AG20443 (cell line): ENCODE measurements around the gene CHD2.
"Not testable (repeated sequence)": the region's sequence is repeated elsewhere in the genome, so short reads cannot be mapped to it uniquely, and the experiment has no call there.

Source experiments
- DNase-seq: peaks from one replicate; pipeline ENCODE4 v3.0.0; 2012; ENCODE audit warnings: low spot score, mixed read lengths

CHD2 gene

DNA sequence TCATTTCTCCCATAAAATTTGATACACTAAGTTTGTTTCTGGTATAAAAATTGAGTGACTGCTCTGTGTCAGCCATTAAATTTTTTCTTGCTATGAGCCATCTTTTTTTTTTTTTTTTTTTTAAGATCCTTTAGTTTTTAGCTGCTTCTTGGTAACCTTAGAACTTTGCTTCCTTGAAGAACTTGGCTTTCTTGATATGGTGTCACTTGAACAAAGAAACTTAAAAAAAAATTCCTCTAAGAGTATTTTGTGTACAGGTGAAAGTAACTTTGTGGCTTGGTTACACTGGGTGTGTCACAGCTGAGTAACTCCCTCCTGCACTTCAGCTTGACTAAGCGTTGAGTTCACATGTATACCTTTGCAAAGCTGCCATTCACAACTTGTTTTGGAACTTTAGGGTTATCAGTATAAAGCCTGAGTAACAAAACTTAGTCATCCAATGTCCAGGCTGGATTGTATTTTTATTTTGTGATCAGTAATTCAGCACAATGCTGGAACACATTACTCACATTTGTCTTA is 6.5 kb downstream of the CHD2 start:
- DNase-seq = no peak

DNA sequence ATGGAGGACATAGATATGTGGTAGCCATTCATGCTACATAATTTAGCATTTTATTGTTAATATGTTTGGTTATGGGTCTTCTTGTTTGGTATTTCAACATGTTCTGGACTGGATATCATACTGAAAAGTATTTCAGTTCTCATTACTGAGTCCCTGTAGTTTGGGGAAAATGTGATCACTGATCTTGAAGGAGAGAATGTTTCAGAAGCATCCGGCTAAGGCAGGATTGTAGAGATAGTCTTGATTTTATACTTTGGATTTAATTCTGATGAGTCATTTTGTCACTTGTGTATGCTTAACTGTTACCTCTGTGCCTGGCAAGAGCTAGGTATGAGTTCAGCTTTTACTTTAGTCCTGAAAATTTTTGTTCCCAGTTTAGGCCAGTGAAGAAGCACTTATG is 7.1 kb downstream of the CHD2 start:
- DNase-seq = no peak

DNA sequence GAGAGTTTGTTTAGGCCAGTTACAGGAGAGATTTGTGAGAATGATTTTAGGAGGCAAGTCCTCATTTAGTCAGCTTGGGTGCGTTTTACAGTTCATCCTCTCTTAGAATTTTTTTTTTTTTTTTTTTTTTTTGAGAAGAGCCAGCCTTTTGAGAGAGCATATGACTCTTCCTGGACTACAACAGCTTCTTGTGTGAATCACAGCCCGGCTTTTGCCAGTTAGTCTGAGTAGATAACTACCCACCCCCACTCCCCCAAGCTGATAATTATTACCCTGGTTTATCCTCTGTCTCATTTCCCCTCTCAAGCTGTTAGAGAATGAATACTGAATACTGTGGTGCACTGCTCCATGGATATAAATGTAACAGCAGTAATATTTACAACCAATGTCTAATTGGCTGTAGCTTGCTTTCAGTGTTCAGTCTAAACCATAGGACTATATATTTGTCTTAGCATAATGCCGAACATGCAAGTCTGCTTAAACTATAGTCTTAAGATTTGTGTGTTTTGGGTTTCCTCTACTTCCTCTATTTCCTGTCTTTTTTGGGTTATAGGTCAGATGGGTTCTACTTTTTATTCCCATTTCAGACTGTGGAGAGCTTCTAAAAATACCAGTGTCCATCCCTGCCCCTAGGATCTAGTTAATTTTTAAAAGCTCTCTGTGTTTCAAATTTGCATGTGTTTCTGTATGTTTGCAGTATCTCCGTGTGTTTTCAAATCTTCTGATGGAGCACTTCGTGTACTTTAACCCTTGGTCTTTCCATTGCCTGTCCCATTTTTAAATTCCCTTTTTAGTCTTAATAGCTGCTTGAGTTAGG is 8.0 kb downstream of the CHD2 start:
- DNase-seq = peak; percentile 67

DNA sequence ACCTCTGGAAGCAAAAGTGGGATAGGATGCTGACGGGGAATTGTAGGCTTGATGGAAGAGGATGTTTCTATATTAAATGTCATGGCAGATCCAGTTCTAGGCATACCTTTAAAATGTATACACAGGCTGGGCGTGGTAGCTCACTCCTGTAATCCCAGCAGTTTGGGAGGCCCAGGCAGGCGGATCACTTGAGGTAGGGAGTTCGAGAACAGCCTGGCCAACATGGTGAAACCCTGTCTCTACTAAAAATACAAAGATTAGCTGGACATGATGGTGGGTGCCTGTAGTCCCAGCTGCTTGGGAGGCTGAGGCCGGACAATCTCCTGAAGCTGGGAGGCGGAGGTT is 8.6 kb downstream of the CHD2 start:
- no peak for DNase-seq

DNA sequence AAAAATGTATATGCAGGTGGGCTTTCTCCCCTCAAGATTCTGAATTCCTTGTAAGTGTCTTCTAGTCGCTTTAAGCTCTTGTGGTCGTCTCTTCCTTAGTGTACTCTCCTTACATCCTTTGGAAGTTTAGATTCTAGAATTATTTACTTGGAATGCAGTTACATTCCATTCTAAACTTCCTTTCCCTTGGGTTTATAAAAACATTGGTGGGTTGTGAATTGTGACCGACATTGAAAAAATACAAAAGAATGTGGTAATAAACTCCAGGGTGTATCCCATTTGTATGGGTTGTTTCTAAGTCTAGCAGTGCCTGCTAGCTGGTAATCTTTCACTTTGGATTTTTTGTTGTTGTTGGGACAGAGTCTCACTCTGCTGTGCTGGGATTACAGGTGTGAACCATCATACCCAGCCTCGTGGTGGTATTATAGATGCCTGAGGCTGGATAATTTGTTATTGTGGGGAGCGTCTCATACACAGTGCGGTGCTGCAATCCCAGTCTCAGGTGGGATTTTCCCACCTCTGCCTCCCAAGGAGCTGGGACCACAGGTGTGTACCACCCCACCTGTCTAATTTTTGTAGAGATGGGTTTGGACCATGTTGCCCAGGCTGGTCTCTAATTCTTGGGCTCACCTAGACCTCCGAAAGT is 9.1 kb downstream of the CHD2 start:
- DNase-seq = peak; percentile 30

DNA sequence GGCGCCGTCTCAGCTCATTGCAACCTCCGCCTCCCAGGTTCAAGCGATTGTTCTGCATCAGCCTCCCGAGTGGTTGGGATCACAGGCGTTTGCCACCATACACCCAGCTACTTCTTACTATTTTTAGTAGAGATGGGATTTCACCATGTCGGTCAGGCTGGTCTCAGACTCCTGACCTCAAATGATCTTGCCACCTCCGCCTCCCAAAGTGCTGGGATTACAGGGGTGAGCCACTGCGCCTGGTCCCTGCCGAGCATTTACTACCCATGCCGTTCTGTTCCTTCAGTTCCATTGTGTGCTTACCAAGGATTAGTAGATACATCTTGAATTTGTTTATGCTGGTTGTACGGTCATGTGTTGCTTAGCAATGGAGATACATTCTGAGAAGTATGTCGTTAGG is 10.3 kb downstream of the CHD2 start:
- no peak for DNase-seq

DNA sequence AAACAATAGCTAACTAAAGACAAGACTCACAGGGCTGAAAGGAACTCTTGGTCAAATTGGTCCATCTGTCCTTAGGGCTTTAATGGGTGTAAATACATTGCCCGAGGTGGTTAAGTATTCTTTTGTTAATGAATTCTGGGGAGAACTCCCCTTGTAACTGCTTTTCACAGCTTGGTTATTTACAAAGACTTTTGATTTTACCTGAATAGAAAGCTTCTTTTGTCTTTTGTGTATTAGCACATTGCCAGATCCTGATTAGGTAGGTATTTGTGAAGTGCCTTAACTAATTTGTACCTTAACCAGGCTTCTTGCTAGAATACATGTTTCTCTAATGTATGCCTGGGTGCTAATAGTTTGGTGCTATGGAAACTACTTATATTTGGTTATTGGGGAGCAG is 14.0 kb downstream of the CHD2 start:
- DNase-seq = no peak

DNA sequence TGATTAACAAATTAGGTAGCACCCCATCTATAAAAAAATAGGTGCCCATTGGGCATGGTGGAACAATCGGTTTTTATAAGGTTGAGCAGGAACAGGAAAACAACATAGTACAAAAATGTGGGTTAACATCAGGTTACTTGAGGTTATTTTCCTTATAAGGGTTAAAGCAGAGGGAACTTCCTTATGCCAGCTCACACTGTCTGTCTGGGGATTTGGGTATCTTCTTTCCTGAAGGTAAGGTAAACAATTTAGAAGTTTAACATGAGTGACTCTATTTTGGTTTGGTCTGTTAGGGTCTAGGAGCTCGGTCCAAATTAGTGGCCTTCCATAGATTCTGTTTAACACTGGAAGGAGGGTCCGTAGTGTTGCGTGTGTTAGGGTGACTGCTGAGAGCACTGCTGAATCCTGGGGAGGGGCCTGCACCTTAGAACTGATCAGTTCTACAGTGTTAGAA is 14.7 kb downstream of the CHD2 start:
- no peak for DNase-seq

DNA sequence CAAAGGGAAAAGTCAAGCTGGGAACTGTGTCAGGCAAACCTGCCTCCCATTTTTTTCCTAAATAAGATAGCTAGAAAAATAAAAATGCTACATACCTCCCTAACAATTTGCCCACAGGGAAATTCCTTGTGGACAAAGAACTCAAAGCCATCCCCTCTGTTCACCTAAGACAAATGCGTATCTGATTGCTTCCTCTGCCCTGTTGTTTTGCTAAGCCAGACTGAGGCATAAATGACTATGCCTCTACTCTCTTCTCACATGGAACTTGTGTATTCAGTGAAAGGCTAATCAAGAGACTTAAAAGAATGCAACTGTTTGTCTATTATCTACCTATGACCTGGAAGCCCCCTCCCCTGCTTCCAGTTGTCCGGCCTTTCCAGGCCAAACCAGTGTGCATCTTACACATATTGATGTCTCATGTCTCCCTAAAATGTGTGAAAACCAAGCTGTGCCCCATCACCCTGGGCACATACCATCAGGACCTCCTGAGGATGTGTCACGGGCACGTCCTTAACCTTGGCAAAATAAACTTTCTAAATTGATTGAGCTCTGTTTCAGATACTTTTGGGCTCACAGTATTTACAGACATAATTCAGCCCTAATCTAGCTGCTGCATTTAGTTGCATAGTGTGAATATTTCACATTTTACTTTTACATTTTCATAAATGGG is 15.8 kb downstream of the CHD2 start:
- DNase-seq = no peak

DNA sequence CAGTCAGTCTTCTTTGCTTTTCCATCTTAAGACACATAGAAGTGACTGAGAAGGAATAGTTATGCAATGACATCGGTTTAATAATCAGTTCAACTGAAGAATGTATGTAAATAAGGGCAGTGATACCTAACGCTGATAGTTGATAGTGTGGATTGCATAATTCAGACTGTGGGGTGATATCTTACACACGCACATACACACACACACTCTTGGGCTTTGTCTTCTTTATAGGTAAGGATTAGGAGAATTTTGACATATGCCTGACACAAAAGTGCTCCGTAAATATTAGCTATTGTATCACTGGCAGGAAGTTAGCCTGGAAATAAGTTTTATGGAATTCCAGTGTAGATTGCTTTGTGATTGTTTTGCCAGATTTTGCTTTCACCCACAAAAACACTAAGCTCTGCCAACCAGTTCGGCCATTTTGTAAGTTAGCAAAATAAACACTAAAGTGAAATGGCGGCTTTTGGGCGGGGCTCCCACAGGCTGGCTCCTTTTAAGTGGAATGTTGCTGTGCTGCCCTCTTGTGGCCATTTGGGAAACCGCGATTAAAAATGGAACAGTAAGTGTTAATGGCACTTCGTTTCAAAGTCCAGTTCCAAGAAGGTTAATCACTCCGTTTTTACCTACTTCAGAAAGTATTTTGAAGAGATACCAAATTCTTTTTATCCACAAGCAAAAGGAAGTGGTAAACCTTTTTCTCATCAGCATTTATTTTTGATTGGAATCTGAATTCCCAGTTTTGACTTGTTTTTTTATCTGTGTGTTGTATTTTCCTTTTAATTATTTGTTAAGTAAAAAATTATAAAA is 17.7 kb downstream of the CHD2 start:
- DNase-seq = peak; percentile 82

DNA sequence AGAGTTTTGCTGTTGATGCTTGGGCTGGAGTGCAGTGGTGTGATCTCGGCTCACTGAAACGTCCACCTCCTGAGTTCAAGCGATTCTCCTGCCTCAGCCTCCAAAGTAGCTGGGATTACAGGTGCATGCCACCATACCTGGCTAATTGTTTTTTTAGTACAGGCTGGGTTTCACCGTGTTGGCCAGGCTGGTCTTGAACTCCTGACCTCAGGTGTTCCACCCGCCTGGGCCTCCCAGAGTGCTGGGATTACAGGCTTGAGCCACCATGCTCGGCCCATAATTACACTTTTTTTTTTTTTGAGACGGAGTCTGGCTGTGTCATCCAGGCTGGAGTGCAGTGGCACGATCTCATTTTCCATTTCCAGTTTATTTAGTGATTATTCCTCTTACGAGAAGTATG is 18.8 kb downstream of the CHD2 start:
- not testable (repeated sequence) for DNase-seq

DNA sequence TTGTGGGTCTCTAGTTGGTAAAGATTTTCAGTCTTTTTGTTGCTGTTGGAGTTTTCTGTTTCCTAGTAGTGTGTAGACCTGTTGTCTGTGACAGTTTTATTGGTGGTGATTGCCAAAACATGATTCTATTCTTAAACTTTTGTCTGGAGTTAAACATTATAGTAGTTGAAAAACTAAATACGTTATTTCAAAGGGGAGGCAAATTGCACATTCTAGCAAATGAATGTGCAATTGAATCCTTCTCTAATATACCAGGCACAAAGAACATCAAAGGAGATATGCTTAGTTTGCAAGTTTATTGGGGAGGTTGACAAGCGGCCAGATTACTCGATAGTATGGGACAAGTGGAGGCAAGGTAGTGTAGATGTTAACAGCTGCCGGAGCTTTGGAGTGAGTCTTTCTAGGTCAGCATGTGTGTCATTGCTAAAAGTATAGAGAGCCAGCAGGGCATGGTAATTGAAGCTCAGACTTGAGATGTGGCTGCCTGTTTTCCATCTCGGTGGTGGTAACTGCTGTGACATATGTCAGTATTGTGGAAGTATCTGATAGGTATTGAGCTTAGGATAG is 20.6 kb downstream of the CHD2 start:
- peak; percentile 9 for DNase-seq

DNA sequence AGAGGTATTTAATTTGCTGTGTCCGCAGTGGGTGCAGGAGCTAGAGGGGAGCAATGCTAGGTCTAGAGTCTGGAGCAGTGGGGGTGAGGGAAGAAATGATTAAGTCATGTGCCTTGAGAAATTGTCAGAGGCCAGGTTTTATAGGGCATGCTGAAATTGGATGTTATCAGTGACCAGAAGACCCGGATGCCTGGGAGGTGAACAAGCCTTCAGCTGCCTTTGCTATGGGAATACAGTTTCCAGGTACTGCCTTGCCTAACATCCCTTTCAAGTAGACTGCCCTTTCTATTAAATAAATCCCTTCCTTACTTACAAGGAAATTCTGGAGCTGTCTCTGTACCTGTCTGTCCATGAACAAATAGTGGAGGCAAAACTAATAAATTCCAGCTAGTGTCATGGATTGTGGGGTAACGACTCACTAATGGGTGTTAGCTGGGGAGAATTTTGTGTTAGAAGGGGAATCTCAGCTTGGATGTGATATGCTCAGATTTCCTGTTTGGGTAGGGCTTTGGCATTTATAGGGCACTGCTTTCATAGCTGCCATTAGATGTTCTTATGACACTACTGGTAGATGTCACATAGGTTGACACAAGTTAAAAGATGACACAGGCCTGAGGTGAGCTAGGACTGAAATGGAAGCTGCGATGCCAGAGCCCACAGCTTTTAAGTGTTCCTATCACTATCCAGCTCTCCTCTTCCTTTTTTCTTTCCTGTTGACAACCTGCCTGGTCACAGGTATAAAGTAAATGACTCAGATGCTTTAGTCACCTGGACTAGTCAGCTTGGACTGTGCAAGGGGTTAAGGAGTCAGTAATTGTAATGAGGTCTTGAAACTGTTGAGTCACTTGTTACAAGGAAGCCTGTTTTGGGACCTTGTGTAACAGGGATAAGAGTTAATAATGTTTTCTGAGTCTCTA is 21.3 kb downstream of the CHD2 start:
- peak; percentile 22 for DNase-seq

DNA sequence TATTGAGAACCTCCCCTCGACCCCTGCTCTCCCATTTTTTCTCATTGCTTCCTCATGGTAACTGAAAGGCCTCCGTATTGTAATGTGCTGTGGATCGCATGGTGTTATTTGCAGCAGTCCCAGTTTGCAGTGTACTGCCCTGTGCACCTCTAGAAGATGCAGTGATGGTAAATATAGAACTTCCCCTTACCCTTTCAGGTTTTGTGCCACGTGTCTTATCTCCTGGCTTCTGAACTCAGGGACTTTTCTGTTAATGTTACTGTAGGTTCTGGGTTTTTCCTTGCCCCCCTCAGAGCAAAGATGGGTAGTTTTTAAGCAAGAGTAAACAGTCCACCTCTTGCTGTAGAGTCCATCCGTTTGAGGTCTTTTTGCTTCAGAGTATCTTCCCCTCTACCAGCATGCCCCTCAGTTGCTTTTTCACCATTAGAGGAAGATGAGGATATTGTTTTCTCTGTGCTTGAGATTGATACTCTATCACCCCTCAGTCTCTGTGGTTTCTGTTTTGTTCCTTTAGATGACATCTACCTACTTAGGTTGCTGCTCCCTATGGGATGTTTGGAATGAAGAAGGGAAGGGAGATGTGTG is 22.4 kb downstream of the CHD2 start:
- DNase-seq = no peak

DNA sequence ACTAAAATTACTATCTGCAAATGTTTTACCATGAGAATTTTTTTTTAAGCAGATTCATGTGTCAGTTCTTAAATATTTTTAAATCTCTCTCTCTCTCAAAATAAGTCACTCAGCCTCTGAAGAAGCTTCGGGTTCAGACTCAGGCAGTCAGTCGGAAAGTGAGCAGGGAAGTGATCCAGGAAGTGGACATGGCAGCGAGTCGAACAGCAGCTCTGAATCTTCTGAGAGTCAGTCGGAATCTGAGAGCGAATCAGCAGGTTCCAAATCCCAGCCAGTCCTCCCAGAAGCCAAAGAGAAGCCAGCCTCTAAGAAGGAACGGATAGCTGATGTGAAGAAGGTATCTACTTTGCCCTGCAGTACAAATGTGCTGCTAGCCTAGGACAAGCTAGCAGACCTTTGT is 24.1 kb downstream of the CHD2 start:
- peak; percentile 24 for DNase-seq

DNA sequence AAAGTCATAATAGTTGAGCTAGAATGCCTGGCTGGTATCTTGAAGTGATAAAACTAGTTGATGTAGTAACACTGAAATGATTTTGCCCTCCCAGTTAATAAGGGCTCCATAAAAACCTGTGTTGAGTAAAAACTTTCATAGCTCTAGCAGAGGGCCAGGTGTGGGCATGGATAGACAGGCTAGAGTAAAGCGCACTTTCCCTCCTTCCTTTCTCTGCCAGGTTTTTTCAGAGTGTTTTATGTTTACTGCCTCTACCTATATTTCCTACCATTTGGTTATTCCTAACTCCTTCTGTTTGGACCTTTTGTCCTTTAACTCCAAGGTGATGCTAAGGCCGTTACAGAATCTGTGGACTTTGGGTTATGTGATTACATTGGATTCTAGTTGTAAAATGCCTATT is 25.3 kb downstream of the CHD2 start:
- DNase-seq = no peak

DNA sequence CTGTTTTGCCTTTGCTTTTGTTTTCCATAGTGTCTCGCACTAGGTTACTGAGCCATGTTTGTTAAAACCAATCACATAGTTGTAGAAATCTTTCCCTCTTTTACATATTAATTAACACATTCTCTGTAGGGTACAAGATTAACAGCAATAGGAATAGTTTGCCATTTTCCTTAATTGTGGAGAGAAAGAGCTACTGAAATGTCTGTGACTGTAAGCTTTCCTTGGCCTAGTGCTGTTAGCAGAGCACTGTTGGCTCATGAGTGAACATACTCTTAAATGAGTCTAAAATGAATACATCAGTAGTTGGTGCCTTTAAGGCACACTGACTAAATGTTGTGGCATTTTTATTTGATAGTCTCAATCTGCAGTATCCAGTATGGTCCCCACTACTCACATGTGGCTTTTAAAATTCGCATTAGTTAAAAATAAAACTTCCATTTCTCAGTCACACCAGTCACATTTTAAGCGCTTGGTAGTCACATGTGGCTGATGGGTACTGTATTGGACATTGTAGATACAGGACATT is 28.2 kb downstream of the CHD2 start:
- no peak for DNase-seq

DNA sequence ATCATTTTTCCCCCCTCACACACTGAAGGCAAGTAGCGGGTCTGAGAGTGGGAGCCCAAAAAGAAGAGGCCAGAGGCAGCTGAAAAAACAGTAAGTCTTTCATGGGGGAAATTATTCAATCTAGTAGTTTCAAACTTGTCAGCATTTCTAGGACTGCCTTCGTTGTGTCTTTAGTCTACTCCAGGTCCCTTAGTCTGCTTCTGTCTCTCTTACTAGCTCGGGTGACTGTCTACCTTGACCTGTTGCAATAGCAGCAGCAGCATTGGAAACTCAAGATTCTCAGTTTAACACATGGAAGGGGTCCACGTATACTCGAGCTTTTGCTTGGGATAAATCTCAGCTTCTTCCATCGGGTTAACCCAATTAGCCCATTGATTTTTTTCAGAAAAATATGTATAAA is 28.9 kb downstream of the CHD2 start:
- no peak for DNase-seq

DNA sequence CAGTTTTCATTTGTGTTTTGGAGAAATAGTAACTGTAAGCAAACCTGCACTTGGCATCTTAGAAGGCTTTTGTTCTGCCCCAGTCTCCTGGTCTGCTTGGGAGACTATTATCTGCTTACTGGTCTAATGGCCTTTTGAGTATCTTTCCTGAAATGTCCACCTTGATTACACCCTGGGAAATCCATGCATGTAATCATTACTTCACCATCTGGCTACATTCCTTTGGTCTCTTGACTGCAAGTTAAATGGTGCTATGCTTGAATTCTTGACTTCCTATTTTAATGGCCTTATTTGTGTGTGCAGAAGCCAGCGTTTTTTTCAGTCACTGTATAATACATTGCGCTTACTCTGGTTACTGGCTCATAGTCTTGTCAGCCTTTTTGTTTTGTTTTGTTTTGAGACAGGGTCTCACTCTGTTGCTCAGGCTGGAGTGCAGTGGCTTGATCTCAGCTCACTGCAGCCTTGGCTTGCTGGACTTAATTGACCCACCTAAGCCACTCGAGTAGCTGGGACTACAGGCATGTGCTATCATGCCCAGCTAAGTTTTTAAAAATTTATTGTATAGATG is 30.0 kb downstream of the CHD2 start:
- peak; percentile 9 for DNase-seq

DNA sequence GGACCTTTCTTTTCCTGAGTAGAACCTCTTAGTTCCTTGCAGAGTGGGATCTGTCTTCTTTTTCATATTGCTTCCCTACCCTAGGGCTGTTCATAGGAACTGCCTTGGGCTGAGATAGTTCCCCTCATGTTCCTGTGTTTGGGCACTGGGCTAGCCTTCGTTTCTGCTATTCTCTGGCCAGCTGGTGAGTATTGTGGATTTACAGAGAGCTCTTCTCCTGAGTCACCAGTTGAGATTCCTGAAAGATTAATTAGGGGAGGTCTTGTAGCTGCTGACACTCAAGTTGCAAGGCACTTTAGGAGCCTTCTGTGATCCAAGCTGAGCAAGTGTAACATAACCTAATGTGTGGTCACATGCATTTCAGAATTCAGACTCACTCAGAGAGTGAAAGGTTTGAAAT is 30.7 kb downstream of the CHD2 start:
- DNase-seq = peak; percentile 76
